Endothelial cell of umbilical vein (primary cell): ENCODE results near the gene SFSWAP. TPM values are rescaled to one million over a fixed set of nuclear protein-coding genes. Genes with fewer than 3 reads are reported as not detected.

ENCODE experiments used
- BruUV-seq: library from RNA; stranded (reverse); fragments of 400-500 nt; replicated peaks from 2 replicates; lab custom pipeline; 2021; lab: Mats Ljungman, UMichigan
- CTCF ChIA-PET: fragments of 300-600, 350-600 bp; sonication (Branson Sonifier 250); formaldehyde crosslinking; loops from one replicate; lab custom pipeline; 2021; ENCODE audit warnings: antibody characterized with exemption, inconsistent platforms; lab: Charles Lee
- POLR2A ChIA-PET: fragments of 300-600, 350-600 bp; sonication (Branson Sonifier 250); formaldehyde crosslinking; loops from one replicate; lab custom pipeline; 2021; ENCODE audit warnings: antibody characterized with exemption, inconsistent platforms; lab: Charles Lee
- DNase-seq: peaks from one replicate; pipeline ENCODE4 v3.0.0-alpha.2; 2011; ENCODE audit warnings: low read depth, low spot score
- FAIRE-seq: peaks from 2 replicates; lab custom pipeline; 2011; peaks lifted over from hg19 to GRCh38; lab: Jason Lieb, UNC
- H2AFZ ChIP-seq: 2 replicates; pipeline ENCODE4 v1.6.0; 2012; ENCODE audit warnings: low read depth, low read length, control low read depth, inconsistent platforms
- H3K27ac ChIP-seq: 2 replicates; pipeline ENCODE4 v1.5.1; 2011; ENCODE audit warnings: low read depth, mild to moderate bottlenecking, control low read depth, low read length, moderate library complexity; ENCODE audit not compliant: insufficient read depth
- H3K27me3 ChIP-seq, 2 experiments: 2 replicates each; pipeline versions ENCODE4 v1.6.0 to v1.6.1; 2011; ENCODE audit warnings: low read length in 2 of 2, mixed read lengths in 1 of 2; ENCODE audit not compliant: control insufficient read depth in 2 of 2, insufficient read depth in 2 of 2
- H3K36me3 ChIP-seq, 2 experiments: 2 replicates in 1 of 2; 3 replicates in 1 of 2; pipeline ENCODE4 v1.5.1; 2011; ENCODE audit warnings: low read length in 2 of 2, mild to moderate bottlenecking in 1 of 2, moderate library complexity in 1 of 2; ENCODE audit not compliant: control insufficient read depth in 2 of 2, insufficient read depth in 2 of 2; ENCODE audit errors: extremely low read depth in 1 of 2
- H3K4me1 ChIP-seq: 3 replicates; pipeline ENCODE4 v1.5.1; 2011; ENCODE audit warnings: mild to moderate bottlenecking, low read length; ENCODE audit not compliant: control insufficient read depth, insufficient read depth; ENCODE audit errors: extremely low read depth
- H3K4me2 ChIP-seq: 2 replicates; pipeline ENCODE4 v1.6.1; 2011; ENCODE audit warnings: low read length, control low read depth, mixed read lengths; ENCODE audit not compliant: insufficient read depth
- H3K4me3 ChIP-seq, 3 experiments: fragments of 200-600 bp in 1 of 3; sonication (generic), shearing (Covaris generic) in 1 of 3; replicated peaks in 1 of 3; 2 replicates each; pipeline ENCODE4 v1.5.1; 2011 to 2016; ENCODE audit warnings: control low read depth in 3 of 3, low read length in 3 of 3, mild to moderate bottlenecking in 2 of 3, inconsistent platforms in 1 of 3, low read depth in 1 of 3, moderate library complexity in 1 of 3; ENCODE audit not compliant: insufficient read depth in 1 of 3
- H3K79me2 ChIP-seq: 2 replicates; pipeline ENCODE4 v1.6.0; 2012; ENCODE audit warnings: low read length, inconsistent platforms; ENCODE audit not compliant: control insufficient read depth, insufficient read depth
- H3K9ac ChIP-seq: replicated peaks from 2 replicates; pipeline ENCODE3; 2011; ENCODE audit warnings: low read length, control low read depth; ENCODE audit not compliant: insufficient read depth; ENCODE audit errors: extremely low read depth
- H3K9me1 ChIP-seq: replicated peaks from 3 replicates; pipeline ENCODE4 v1.6.0; 2011; ENCODE audit warnings: mild to moderate bottlenecking, low read length; ENCODE audit not compliant: control insufficient read depth, insufficient read depth; ENCODE audit errors: extremely low read depth
- H3K9me3 ChIP-seq: replicated peaks from 2 replicates; pipeline ENCODE4 v1.5.1; 2012; ENCODE audit warnings: low read length, inconsistent platforms; ENCODE audit not compliant: control insufficient read depth, insufficient read depth
- H4K20me1 ChIP-seq: replicated peaks from 2 replicates; pipeline ENCODE3; 2011; ENCODE audit warnings: mild to moderate bottlenecking, low read length; ENCODE audit not compliant: control insufficient read depth, insufficient read depth; ENCODE audit errors: extremely low read depth
- CTCF ChIP-seq, 2 donors: IDR thresholded peaks; 1 replicate in 1 of 2; 2 replicates in 1 of 2; pipeline ENCODE4 v1.5.1; 2011; ENCODE audit warnings: low read length in 2 of 2, mild to moderate bottlenecking in 2 of 2, moderate library complexity in 2 of 2, control low read depth in 1 of 2, inconsistent platforms in 1 of 2, low read depth in 1 of 2; ENCODE audit not compliant: insufficient read depth in 1 of 2; ENCODE audit errors: extremely low read depth in 1 of 2
- EZH2 ChIP-seq: IDR thresholded peaks from 2 replicates; pipeline ENCODE4 v1.6.1; 2012; ENCODE audit warnings: borderline replicate concordance, low read depth, mild to moderate bottlenecking, moderate library complexity, low read length, inconsistent platforms; ENCODE audit not compliant: severe bottlenecking
- FOS ChIP-seq: IDR thresholded peaks from 2 replicates; pipeline ENCODE4 v1.6.1; 2011; ENCODE audit warnings: mild to moderate bottlenecking, low read length, moderate library complexity, borderline replicate concordance; ENCODE audit not compliant: insufficient read depth
- GATA2 ChIP-seq: IDR thresholded peaks from 2 replicates; pipeline ENCODE4 v1.7.0; 2011; ENCODE audit warnings: low read depth, mild to moderate bottlenecking, moderate library complexity, mixed read lengths, low read length; ENCODE audit not compliant: insufficient read length, insufficient read depth
- JUN ChIP-seq: IDR thresholded peaks from 2 replicates; pipeline ENCODE4 v1.6.1; 2011; ENCODE audit warnings: borderline replicate concordance, low read depth; ENCODE audit not compliant: insufficient read length, insufficient read depth
- MAX ChIP-seq: IDR thresholded peaks from 2 replicates; pipeline ENCODE4 v1.6.1; 2011; ENCODE audit not compliant: insufficient read depth, insufficient read length
- MYC ChIP-seq: IDR thresholded peaks from one replicate; pipeline ENCODE4 v1.6.1; 2011; ENCODE audit warnings: mild to moderate bottlenecking, low read depth, low read length
- POLR2A ChIP-seq: IDR thresholded peaks from 2 replicates; pipeline ENCODE4 v1.6.1; 2012; ENCODE audit warnings: low read depth, mild to moderate bottlenecking, control low read depth, low read length
- POLR2AphosphoS5 ChIP-seq: IDR thresholded peaks from 2 replicates; pipeline ENCODE4 v1.6.1; 2012; ENCODE audit warnings: low read depth, mild to moderate bottlenecking, control low read depth, low read length, moderate library complexity; ENCODE audit not compliant: insufficient read depth
- dilution Hi-C: fragments of 300-500 bp; cut with MboI; formaldehyde crosslinking; loops from one replicate; pipeline ENCODE4 v1.15.0; 2019; ENCODE audit warnings: low sequenced_read_pairs; ENCODE audit not compliant: extremely low pct_ligation_motif_present
- intact Hi-C: fragments of 100-400 bp; cut with micrococcal nuclease; formaldehyde crosslinking; loops from one replicate; pipeline ENCODE4 v1.10.0; 2022
- polyA plus RNA-seq, 4 experiments: library from polyadenylated mRNA; depleted of rRNA in 3 of 4; stranded (reverse) in 3 of 4; unstranded in 1 of 4; fragments of >200 nt; gene quantifications; 2 replicates each; pipeline versions ENCODE4 v1.2.1 to v1.2.3, GENCODE V29; 2011 to 2012; ENCODE audit warnings: missing spikeins in 1 of 4
- total RNA-seq: library from RNA; stranded (reverse); gene quantifications from 2 replicates; pipeline ENCODE4 v1.2.3, GENCODE V29; 2021

SFSWAP gene
- total and polyA plus RNA-seq, 2 donors (not counting 3 experiments of a cell fraction or from before 2014, with no cell fraction given), result 38.1 to 53.3 TPM

- FAIRE-seq, result no peak
- DNase-seq, result no peak
- Histone ChIP-seq H3K4me3 (no peak overlapping the region), H3K27ac (no peak overlapping the region), H3K9me3 (no peaks in the 10 kb centered on the region), H3K79me2 (no peaks in the 10 kb centered on the region), H3K9ac (no peak overlapping the region), H3K9me1 (no peaks in the 10 kb centered on the region), H2AFZ (no peak overlapping the region), H3K36me3 (peaks cover 3 to 8% of the 10 kb centered on the region in 2 experiments), H4K20me1 (no peaks in the 10 kb centered on the region), H3K27me3 (no peaks in the 10 kb centered on the region), H3K4me2 (no peak overlapping the region), H3K4me1 (no peaks in the 10 kb centered on the region)
- ChIA-PET POLR2A (interaction anchor here (0.7 kb wide), 1 partner anchor 13 kb away, joined by 3 read pairs; no protein-coding TSS in a partner anchor), CTCF (no interaction called here)
- intact Hi-C loops (no loop called here), dilution Hi-C loops (no loop called here)
- no peak for TF ChIP-seq EZH2
- no peak for TF ChIP-seq CTCF (IDR thresholded peaks at IDR 0.05; ENCODE audit: extremely low read depth in 1 of 2, insufficient read depth in 1 of 2, low read depth in 1 of 2, low read length in 2 of 2)
- no peak for TF ChIP-seq GATA2
- no TSS peak for BruUV-seq
Measured at GRCh38 chr12:131795064-131795463, 84.2 kb downstream of the SFSWAP start.

- intact Hi-C loops, result no loop called here
- POLR2A ChIA-PET, result no interaction called here
- TF ChIP-seq FOS (no peak), CTCF (IDR thresholded peaks at IDR 0.05; ENCODE audit: extremely low read depth in 1 of 2, insufficient read depth in 1 of 2, low read depth in 1 of 2, low read length in 2 of 2) (no peak), GATA2 (no peak), POLR2A (no peak), EZH2 (no peak), MAX (no peak), JUN (no peak), POLR2AphosphoS5 (no peak), MYC (no peak)
- dilution Hi-C loops, result no loop called here
- no peak for FAIRE-seq
- H4K20me1 ChIP-seq, result no peaks in the 10 kb centered on the region
- H3K79me2 ChIP-seq, result no peaks in the 10 kb centered on the region
- H3K9me1 ChIP-seq, result no peaks in the 10 kb centered on the region
- no peak overlapping the region for H3K4me2 ChIP-seq
- H3K4me3 ChIP-seq, result no peak overlapping the region
- CTCF ChIA-PET, result no interaction called here
- H3K9me3 ChIP-seq, result no peaks in the 10 kb centered on the region
- H2AFZ ChIP-seq, result no peak overlapping the region
- BruUV-seq, result no TSS peak
- no peaks in the 10 kb centered on the region for H3K4me1 ChIP-seq
- no peaks in the 10 kb centered on the region for H3K27me3 ChIP-seq
- H3K9ac ChIP-seq, result no peak overlapping the region
- peaks cover 3 to 8% of the 10 kb centered on the region in 2 experiments for H3K36me3 ChIP-seq
- H3K27ac ChIP-seq, result no peak overlapping the region
- no peak for DNase-seq
Measured at GRCh38 chr12:131795690-131796410, 85.0 kb downstream of the SFSWAP start.
